H1 (cell line): ENCODE data around the gene CTXN3. TPM values are rescaled to one million over a fixed set of nuclear protein-coding genes. Genes with fewer than 3 reads are reported as not detected.
A peak's percentile ranks its signal among the peaks of the same experiment; 100 is the strongest.

Experiments used
- CTCF ChIA-PET: fragments of 300-600 bp; sonication (Branson Sonifier 250); formaldehyde crosslinking; loops from one replicate; lab custom pipeline; 2021; ENCODE audit not compliant: partially characterized antibody; lab: Charles Lee
- POLR2A ChIA-PET: fragments of 300-600 bp; sonication (Branson Sonifier 250); formaldehyde crosslinking; loops from one replicate; lab custom pipeline; 2021; ENCODE audit warnings: inconsistent platforms; ENCODE audit not compliant: partially characterized antibody; lab: Charles Lee
- DNase-seq, 2 experiments: peaks; one replicate each; pipeline versions ENCODE4 v3.0.0 to v3.0.0-alpha.2; 2010 to 2022; ENCODE audit warnings: low spot score in 2 of 2, low read depth in 1 of 2, mixed read lengths in 1 of 2
- FAIRE-seq: peaks from 2 replicates; lab custom pipeline; 2011; peaks lifted over from hg19 to GRCh38; lab: Jason Lieb, UNC
- H2AFZ ChIP-seq: 2 replicates; pipeline ENCODE4 v1.8.1; 2012; ENCODE audit warnings: low read length, inconsistent platforms
- H2AK5ac ChIP-seq: 2 replicates; pipeline ENCODE4 v1.6.1; 2013; ENCODE audit warnings: low read depth, low read length
- H2BK120ac ChIP-seq: replicated peaks from 2 replicates; pipeline ENCODE3; 2013; ENCODE audit warnings: low read depth, low read length, inconsistent platforms
- H2BK12ac ChIP-seq: 2 replicates; pipeline ENCODE4 v1.6.1; 2013; ENCODE audit warnings: low read depth, low read length
- H2BK15ac ChIP-seq: 2 replicates; pipeline ENCODE4 v1.6.1; 2013; ENCODE audit warnings: low read length
- H2BK20ac ChIP-seq: 2 replicates; pipeline ENCODE4 v1.6.1; 2013; ENCODE audit warnings: low read length
- H2BK5ac ChIP-seq: 2 replicates; pipeline ENCODE4 v1.6.1; 2013; ENCODE audit warnings: low read depth, low read length
- H3K14ac ChIP-seq: 2 replicates; pipeline ENCODE4 v1.6.1; 2013; ENCODE audit warnings: inconsistent platforms; ENCODE audit not compliant: insufficient read length
- H3K18ac ChIP-seq: 2 replicates; pipeline ENCODE4 v1.6.1; 2013; ENCODE audit warnings: low read length; ENCODE audit errors: extremely low read depth
- H3K23ac ChIP-seq: 2 replicates; pipeline ENCODE4 v1.6.1; 2013; ENCODE audit warnings: inconsistent platforms; ENCODE audit not compliant: insufficient read length
- H3K23me2 ChIP-seq: 2 replicates; pipeline ENCODE4 v1.6.1; 2013; ENCODE audit warnings: low read depth, low read length
- H3K27ac ChIP-seq: 2 replicates; pipeline ENCODE4 v1.6.1; 2011; ENCODE audit warnings: low read depth, low read length, inconsistent platforms
- H3K27me3 ChIP-seq, 4 experiments: replicated peaks in 1 of 4; 1 replicate in 1 of 4; 2 replicates in 3 of 4; pipeline versions ENCODE4 v1.6.1 to v1.8.1; 2011 to 2013; ENCODE audit warnings: low read length in 3 of 4, mild to moderate bottlenecking in 3 of 4, inconsistent platforms in 2 of 4, mixed read lengths in 2 of 4, moderate library complexity in 1 of 4; ENCODE audit not compliant: control insufficient read depth in 3 of 4, insufficient read depth in 3 of 4; ENCODE audit errors: extremely low read depth in 1 of 4
- H3K36me3 ChIP-seq, 4 experiments: 2 replicates each; pipeline versions ENCODE4 v1.6.1 to v1.8.1; 2011 to 2013; ENCODE audit warnings: mild to moderate bottlenecking in 4 of 4, low read length in 3 of 4, moderate library complexity in 2 of 4, control low read depth in 1 of 4, inconsistent platforms in 1 of 4; ENCODE audit not compliant: insufficient read depth in 4 of 4, control insufficient read depth in 2 of 4
- H3K4ac ChIP-seq: replicated peaks from 2 replicates; pipeline ENCODE3; 2013; ENCODE audit warnings: low read length, low read depth, mixed read lengths, inconsistent platforms; ENCODE audit not compliant: insufficient read length
- H3K4me1 ChIP-seq, 4 experiments: replicated peaks in 1 of 4; 1 replicate in 1 of 4; 2 replicates in 3 of 4; pipeline versions ENCODE4 v1.6.1 to v1.8.1; 2011 to 2013; ENCODE audit warnings: low read length in 3 of 4, inconsistent platforms in 2 of 4, mixed read lengths in 1 of 4; ENCODE audit not compliant: insufficient read depth in 4 of 4, control insufficient read depth in 3 of 4
- H3K4me2 ChIP-seq, 2 experiments: 2 replicates each; pipeline versions ENCODE4 v1.6.1 to v1.8.1; 2011 to 2013; ENCODE audit warnings: low read depth in 2 of 2, low read length in 2 of 2, control low read depth in 1 of 2, inconsistent platforms in 1 of 2, mild to moderate bottlenecking in 1 of 2; ENCODE audit not compliant: insufficient read depth in 1 of 2
- H3K4me3 ChIP-seq, 4 experiments: fragments of 200-600, 300-600 bp in 1 of 4; sonication (generic), shearing (Covaris generic), sonication (Bioruptor Twin) in 1 of 4; 2 replicates each; pipeline versions ENCODE4 v1.5.1 to v1.8.1; 2011 to 2016; ENCODE audit warnings: low read length in 4 of 4, low read depth in 3 of 4, control low read depth in 2 of 4, inconsistent platforms in 2 of 4, mild to moderate bottlenecking in 2 of 4, mixed read lengths in 1 of 4, moderate library complexity in 1 of 4; ENCODE audit not compliant: insufficient read depth in 2 of 4; ENCODE audit errors: extremely low read depth in 1 of 4
- H3K56ac ChIP-seq: replicated peaks from 2 replicates; pipeline ENCODE3; 2013; ENCODE audit warnings: low read depth, mild to moderate bottlenecking, mixed read lengths, low read length, inconsistent platforms; ENCODE audit not compliant: insufficient read length
- H3K79me1 ChIP-seq: 2 replicates; pipeline ENCODE4 v1.6.1; 2013; ENCODE audit warnings: low read depth, low read length, control low read depth
- H3K79me2 ChIP-seq, 2 experiments: 2 replicates each; pipeline versions ENCODE4 v1.6.1 to v1.8.1; 2012 to 2013; ENCODE audit warnings: low read length in 2 of 2, mild to moderate bottlenecking in 2 of 2, inconsistent platforms in 1 of 2; ENCODE audit not compliant: insufficient read depth in 2 of 2, control insufficient read depth in 1 of 2
- H3K9ac ChIP-seq, 4 experiments: replicated peaks in 1 of 4; 1 replicate in 1 of 4; 2 replicates in 3 of 4; pipeline versions ENCODE4 v1.6.1 to v1.8.1; 2011 to 2013; ENCODE audit warnings: low read depth in 3 of 4, low read length in 3 of 4, control low read depth in 2 of 4, mild to moderate bottlenecking in 2 of 4, moderate library complexity in 2 of 4, inconsistent platforms in 1 of 4; ENCODE audit errors: extremely low read depth in 1 of 4
- H3K9me3 ChIP-seq, 2 experiments: 2 replicates each; pipeline versions ENCODE4 v1.6.1 to v1.8.1; 2012 to 2013; ENCODE audit warnings: mild to moderate bottlenecking in 2 of 2, moderate library complexity in 2 of 2, control low read depth in 1 of 2, inconsistent platforms in 1 of 2, low read depth in 1 of 2, low read length in 1 of 2, mixed read lengths in 1 of 2; ENCODE audit not compliant: insufficient read depth in 2 of 2
- H4K20me1 ChIP-seq, 2 experiments: replicated peaks in 1 of 2; 2 replicates each; pipeline versions ENCODE3 to v1.8.1; 2011 to 2013; ENCODE audit warnings: inconsistent platforms in 2 of 2, low read length in 2 of 2, mild to moderate bottlenecking in 1 of 2; ENCODE audit not compliant: insufficient read depth in 2 of 2, control insufficient read depth in 1 of 2
- H4K5ac ChIP-seq: 2 replicates; pipeline ENCODE4 v1.6.1; 2013; ENCODE audit warnings: low read length, low read depth, mixed read lengths, inconsistent platforms; ENCODE audit not compliant: insufficient read length
- H4K8ac ChIP-seq: 2 replicates; pipeline ENCODE4 v1.8.0; 2013; ENCODE audit warnings: mild to moderate bottlenecking, moderate library complexity, low read length, inconsistent platforms; ENCODE audit not compliant: insufficient read depth; ENCODE audit errors: extremely low read depth
- H4K91ac ChIP-seq: replicated peaks from 2 replicates; pipeline ENCODE3; 2013; ENCODE audit warnings: low read length, mixed read lengths, inconsistent platforms; ENCODE audit not compliant: insufficient read length
- EGR1 ChIP-seq: IDR thresholded peaks from 2 replicates; pipeline ENCODE4 v1.6.1; 2011; ENCODE audit warnings: low read depth, low read length, borderline replicate concordance
- NRF1 ChIP-seq: IDR thresholded peaks from 2 replicates; pipeline ENCODE4 v1.6.1; 2011; ENCODE audit warnings: mild to moderate bottlenecking, low read depth, low read length, improper control_type of control experiment
- SIX5 ChIP-seq: IDR thresholded peaks from 2 replicates; pipeline ENCODE4 v1.6.1; 2011; ENCODE audit warnings: mild to moderate bottlenecking, low read depth, low read length
- WGBS, 2 experiments: shearing (Covaris generic) in 1 of 2; methylation state at CpG; one replicate each; pipeline versions ENCODE4 v1.1.6 to v1.1.7; 2013 to 2015; ENCODE audit warnings: low lambda C conversion rate in 2 of 2, mixed read lengths in 2 of 2, inconsistent platforms in 1 of 2, low coverage in 1 of 2, missing lambda C conversion rate in 1 of 2; ENCODE audit not compliant: insufficient replicate concordance in 2 of 2, insufficient coverage in 1 of 2, insufficient read length in 1 of 2; ENCODE audit errors: extremely low coverage in 1 of 2, missing lambda C conversion rate in 1 of 2; 5-methylcytosine and 5-hydroxymethylcytosine counted together
- polyA plus RNA-seq, 7 experiments: library from polyadenylated mRNA; depleted of rRNA in 3 of 7; stranded (reverse) in 5 of 7; unstranded in 2 of 7; fragments of >200 nt in 5 of 7; fragments of 200-250 nt in 2 of 7; gene quantifications; 1 replicate in 5 of 7; 2 replicates in 1 of 7; 4 replicates in 1 of 7; pipeline versions ENCODE4 v1.2.1 to v1.2.3, GENCODE V29; 2011 to 2013; ENCODE audit warnings: missing spikeins in 2 of 7, mixed read lengths in 2 of 7
- total RNA-seq: library from RNA; stranded (reverse); fragmentation: NEBNext Ultra II Directional; extraction: Animal tissue kit (Norgen Biotek cat#: 25700); gene quantifications from 2 replicates; pipeline ENCODE4 v1.2.1, GENCODE V29; 2021

CTXN3 gene
- total and polyA plus RNA-seq, 2 of the 8 experiments (the other 6 are each of a cell fraction or from before 2014, with no cell fraction given) = 0.05 TPM; not detected in 1

DNA sequence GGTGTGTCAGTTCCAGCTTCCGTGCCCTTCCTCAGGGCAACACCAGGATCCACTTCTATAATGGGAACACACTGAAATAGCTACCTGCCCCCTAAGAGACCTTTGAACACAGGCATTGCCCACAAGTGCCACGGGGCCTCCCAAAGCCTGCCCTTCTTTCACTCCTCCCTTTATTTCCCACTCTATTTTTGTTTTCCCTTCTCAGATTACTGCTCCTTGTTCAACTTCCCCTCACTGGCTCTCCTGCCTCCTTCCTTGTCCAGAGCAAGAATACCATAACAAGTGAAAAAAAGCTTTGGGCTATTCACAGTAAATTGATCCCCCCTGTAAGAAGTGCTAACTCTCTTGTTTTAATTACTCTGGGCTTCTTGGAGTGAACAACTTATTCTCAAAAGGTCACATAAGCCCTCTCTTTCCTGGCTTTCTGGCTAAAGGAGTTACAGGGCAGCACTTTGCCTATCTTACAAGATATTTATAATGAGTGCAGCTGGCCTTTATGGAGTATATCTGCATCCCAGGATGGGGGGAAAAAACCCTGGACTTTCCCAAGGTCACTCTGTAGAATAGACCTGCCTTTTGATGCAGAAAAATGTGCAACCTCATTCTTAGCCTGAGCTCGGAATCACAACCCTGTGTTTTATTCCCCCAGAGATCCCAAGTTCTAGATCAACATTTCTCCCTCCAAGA lies 11.3 kb downstream of the CTXN3 start:
- no peak overlapping the region for H3K23ac ChIP-seq
- H3K79me1 ChIP-seq = no peaks in the 10 kb centered on the region
- TF ChIP-seq NRF1 = no peak
- TF ChIP-seq SIX5 = no peak
- TF ChIP-seq EGR1 = no peak
- TF ChIP-seq, all 59 proteins: peak for 0
- no peak overlapping the region for H3K4ac ChIP-seq
- no peaks in the 10 kb centered on the region for H3K23me2 ChIP-seq
- no peak overlapping the region for H3K56ac ChIP-seq
- no peak overlapping the region for H4K91ac ChIP-seq
- no peak overlapping the region for H2BK20ac ChIP-seq
- 76% methylated on average over 3 of the region's 3 CpGs; no CpG with 5 or more reads in 1 of the 2 experiments for WGBS, 2 experiments
- H4K8ac ChIP-seq = no peak overlapping the region
- no peak overlapping the region for H3K27ac ChIP-seq
- DNase-seq = no peak
- no peak overlapping the region for H2BK12ac ChIP-seq
- no peaks in the 10 kb centered on the region for H3K27me3 ChIP-seq
- H3K36me3 ChIP-seq = no peaks in the 10 kb centered on the region
- no peaks in the 10 kb centered on the region for H4K20me1 ChIP-seq
- no peak overlapping the region for H2BK5ac ChIP-seq
- no peak overlapping the region for H2AK5ac ChIP-seq
- H3K4me2 ChIP-seq = no peak overlapping the region; a peak in 1 of 4 replicates
- no peaks in the 10 kb centered on the region for H3K9me3 ChIP-seq
- no peak for FAIRE-seq
- no peaks in the 10 kb centered on the region for H3K79me2 ChIP-seq
- ChIA-PET CTCF (no interaction called here), POLR2A (interaction anchor here (1.0 kb wide), 1 partner anchor 21 kb away, joined by 3 read pairs; no protein-coding TSS in a partner anchor)
- no peak overlapping the region for H4K5ac ChIP-seq
- no peak overlapping the region; a peak in 2 of 7 replicates for H3K9ac ChIP-seq
- peak overlapping the region; percentile 91 for H2AFZ ChIP-seq
- no peak overlapping the region for H3K14ac ChIP-seq
- no peak overlapping the region for H2BK15ac ChIP-seq
- no peak overlapping the region for H2BK120ac ChIP-seq
- no peak overlapping the region for H3K18ac ChIP-seq
- H3K4me1 ChIP-seq = peaks cover 0 to 7% (median 4%) of the 10 kb centered on the region in 4 experiments; a peak in 3 of 7 replicates
- H3K4me3 ChIP-seq = no peak overlapping the region
